Measurements from ENCODE around the gene PDPR. TPM values are rescaled to one million over a fixed set of nuclear protein-coding genes. Genes with fewer than 3 reads are reported as not detected.
A peak's percentile ranks its signal among the peaks of the same experiment; 100 is the strongest.
"Not testable (repeated sequence)": the region's sequence is repeated elsewhere in the genome, so short reads cannot be mapped to it uniquely, and the experiment has no call there.

The PDPR gene
- total RNA-seq, 1 experiment from 2014 or later: 9.4 TPM

DNA sequence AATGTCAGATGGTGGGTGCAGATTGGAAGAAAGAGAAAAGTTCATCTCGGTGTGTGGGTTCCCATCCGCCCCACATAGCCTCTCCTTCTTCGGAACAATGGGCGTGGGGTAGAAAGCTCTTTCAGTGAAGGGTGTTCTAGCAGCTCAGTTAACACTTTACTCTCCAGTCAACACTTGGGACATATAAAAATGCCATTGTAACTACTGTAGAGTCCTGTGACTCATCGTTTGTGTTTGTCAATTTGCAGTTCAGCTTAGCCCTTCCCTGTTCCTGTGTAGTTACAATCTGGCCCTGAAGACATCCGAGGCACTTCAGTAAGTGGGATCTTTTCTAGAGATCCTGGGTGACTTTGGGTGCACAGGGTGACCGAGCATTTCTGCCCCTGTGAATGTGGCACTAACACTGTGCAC lies 47.9 kb downstream of the PDPR start:
- Histone ChIP-seq H3K4me1 (ENCODE audit: insufficient read depth, low read length) (peaks cover 15% of the 10 kb centered on the region), H3K27ac (ENCODE audit: low read length) (peak overlapping the region; percentile 30), H2AFZ (ENCODE audit: low read length) (0 out of 2 replicates have a peak overlapping the region, but pooled peaks have one; percentile 19), H4K20me1 (ENCODE audit: low read length) (no peaks in the 10 kb centered on the region), H3K9me2 (replicated peaks; ENCODE audit: low read length) (no peaks in the 10 kb centered on the region), H3K79me2 (ENCODE audit: low read length) (no peaks in the 10 kb centered on the region), H3K4me3 (ENCODE audit: low read length) (peak overlapping the region; percentile 7; the same call in 1 of the 2 replicates), H3K36me3 (ENCODE audit: low read depth, low read length) (peaks cover 10% of the 10 kb centered on the region; the same call in 1 of the 2 replicates), H3K9me3 (ENCODE audit: low read length) (no peaks in the 10 kb centered on the region), H3K4me2 (ENCODE audit: low read length) (peak overlapping the region; percentile 54), H3K9ac (ENCODE audit: low read length) (no peak overlapping the region), H3F3A (ENCODE audit: low read length, unreplicated experiment) (no peaks in the 10 kb centered on the region), H3K27me3 (ENCODE audit: low read length) (no peaks in the 10 kb centered on the region)
- ChIA-PET CTCF (interaction anchor here (0.8 kb wide), 1 partner anchor 89 kb away, joined by 3 read pairs; no protein-coding TSS in a partner anchor), POLR2A (ENCODE audit: unreplicated experiment) (no interaction called here)
- peak; percentile 96 for ATAC-seq
- DNase-seq: peak; percentile 90
- no TSS peak for BruUV-seq (replicated peaks)
- intact Hi-C loops (cut with micrococcal nuclease): no loop called here
- TF ChIP-seq, protein P1, sequence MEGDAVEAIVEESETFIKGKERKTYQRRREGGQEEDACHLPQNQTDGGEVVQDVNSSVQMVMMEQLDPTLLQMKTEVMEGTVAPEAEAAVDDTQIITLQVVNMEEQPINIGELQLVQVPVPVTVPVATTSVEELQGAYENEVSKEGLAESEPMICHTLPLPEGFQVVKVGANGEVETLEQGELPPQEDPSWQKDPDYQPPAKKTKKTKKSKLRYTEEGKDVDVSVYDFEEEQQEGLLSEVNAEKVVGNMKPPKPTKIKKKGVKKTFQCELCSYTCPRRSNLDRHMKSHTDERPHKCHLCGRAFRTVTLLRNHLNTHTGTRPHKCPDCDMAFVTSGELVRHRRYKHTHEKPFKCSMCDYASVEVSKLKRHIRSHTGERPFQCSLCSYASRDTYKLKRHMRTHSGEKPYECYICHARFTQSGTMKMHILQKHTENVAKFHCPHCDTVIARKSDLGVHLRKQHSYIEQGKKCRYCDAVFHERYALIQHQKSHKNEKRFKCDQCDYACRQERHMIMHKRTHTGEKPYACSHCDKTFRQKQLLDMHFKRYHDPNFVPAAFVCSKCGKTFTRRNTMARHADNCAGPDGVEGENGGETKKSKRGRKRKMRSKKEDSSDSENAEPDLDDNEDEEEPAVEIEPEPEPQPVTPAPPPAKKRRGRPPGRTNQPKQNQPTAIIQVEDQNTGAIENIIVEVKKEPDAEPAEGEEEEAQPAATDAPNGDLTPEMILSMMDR (conservative IDR thresholded peaks at IDR 0.05; ENCODE audit: low read depth, low read length): no peak
- TF ChIP-seq EZH2 (IDR thresholded peaks at IDR 0.05; ENCODE audit: low read length, unreplicated experiment) (no peak), EZH2phosphoT487 (IDR thresholded peaks at IDR 0.05; ENCODE audit: borderline replicate concordance, low read length) (no peak)

DNA sequence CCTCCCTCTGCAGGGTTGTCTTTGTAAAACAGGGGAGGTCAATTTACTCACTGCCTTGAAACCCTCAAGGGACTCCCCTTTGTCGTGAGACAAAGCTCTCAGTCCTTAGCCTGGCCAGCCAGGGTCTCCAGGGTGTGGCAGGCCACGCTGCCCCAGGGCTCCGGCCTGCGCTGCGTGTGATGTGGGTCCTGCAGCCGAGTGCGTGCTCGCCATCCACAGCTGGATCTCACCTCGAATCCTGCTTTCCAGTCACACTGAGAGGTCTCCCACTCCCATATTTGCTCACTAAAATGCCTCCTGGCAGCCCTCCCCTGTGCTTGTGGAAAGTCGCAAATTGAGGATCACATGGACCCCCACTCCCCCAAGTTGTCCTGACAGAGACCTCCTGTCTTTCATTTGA lies 49.5 kb downstream of the PDPR start:
- no peak overlapping the region for H3K9ac ChIP-seq (ENCODE audit: low read length)
- POLR2A ChIA-PET (ENCODE audit: unreplicated experiment): no interaction called here
- H3K9me2 ChIP-seq (replicated peaks; ENCODE audit: low read length): no peaks in the 10 kb centered on the region
- H2AFZ ChIP-seq (ENCODE audit: low read length): no peak overlapping the region
- no peak for TF ChIP-seq EZH2phosphoT487 (IDR thresholded peaks at IDR 0.05; ENCODE audit: borderline replicate concordance, low read length)
- TF ChIP-seq, protein P1 (conservative IDR thresholded peaks at IDR 0.05; ENCODE audit: low read depth, low read length): no peak
- no peak for TF ChIP-seq EZH2 (IDR thresholded peaks at IDR 0.05; ENCODE audit: low read length, unreplicated experiment)
- H3K36me3 ChIP-seq (ENCODE audit: low read depth, low read length): peaks cover 7% of the 10 kb centered on the region; the same call in 1 of the 2 replicates
- no peaks in the 10 kb centered on the region for H4K20me1 ChIP-seq (ENCODE audit: low read length)
- peaks cover 15% of the 10 kb centered on the region for H3K4me1 ChIP-seq (ENCODE audit: insufficient read depth, low read length)
- H3K9me3 ChIP-seq (ENCODE audit: low read length): no peaks in the 10 kb centered on the region
- H3K4me3 ChIP-seq (ENCODE audit: low read length): no peak overlapping the region
- BruUV-seq (replicated peaks): no TSS peak
- DNase-seq (no peak), ATAC-seq (no peak)
- no peaks in the 10 kb centered on the region for H3F3A ChIP-seq (ENCODE audit: low read length, unreplicated experiment)
- intact Hi-C loops (cut with micrococcal nuclease): no loop called here
- H3K27me3 ChIP-seq (ENCODE audit: low read length): no peaks in the 10 kb centered on the region
- H3K4me2 ChIP-seq (ENCODE audit: low read length): no peak overlapping the region
- no peaks in the 10 kb centered on the region for H3K79me2 ChIP-seq (ENCODE audit: low read length)
- CTCF ChIA-PET: no interaction called here
- no peak overlapping the region for H3K27ac ChIP-seq (ENCODE audit: low read length)

DNA sequence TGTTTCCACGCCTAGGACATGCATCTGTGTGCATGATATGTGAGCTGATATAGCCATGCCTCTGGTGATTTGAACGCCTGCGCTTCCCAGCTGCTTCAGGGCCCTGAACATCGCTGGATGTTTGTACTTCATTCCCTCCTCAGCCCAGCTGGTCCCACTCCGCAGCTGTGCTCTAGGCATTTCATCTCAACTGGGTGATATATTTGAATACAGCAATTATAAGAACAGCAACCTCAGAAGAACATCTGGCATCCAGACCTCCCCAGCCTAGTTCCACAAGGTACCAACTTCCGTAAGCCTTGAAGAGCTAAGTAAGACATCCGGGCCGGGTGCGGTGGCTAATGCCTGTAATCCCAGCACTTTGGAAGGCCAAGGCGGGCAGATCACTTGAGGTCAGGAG lies 52.6 kb downstream of the PDPR start:
- H3K79me2 ChIP-seq (ENCODE audit: low read length); CTCF ChIA-PET; H3K9ac ChIP-seq (ENCODE audit: low read length); H3F3A ChIP-seq (ENCODE audit: low read length, unreplicated experiment); H3K9me3 ChIP-seq (ENCODE audit: low read length); H3K4me2 ChIP-seq (ENCODE audit: low read length); H4K20me1 ChIP-seq (ENCODE audit: low read length); DNase-seq; H3K27me3 ChIP-seq (ENCODE audit: low read length); H3K4me3 ChIP-seq (ENCODE audit: low read length); H3K27ac ChIP-seq (ENCODE audit: low read length); H3K9me2 ChIP-seq (replicated peaks; ENCODE audit: low read length); ATAC-seq; POLR2A ChIA-PET (ENCODE audit: unreplicated experiment); BruUV-seq (replicated peaks); H2AFZ ChIP-seq (ENCODE audit: low read length); H3K36me3 ChIP-seq (ENCODE audit: low read depth, low read length); intact Hi-C loops (cut with micrococcal nuclease): not testable (repeated sequence)
- H3K4me1 ChIP-seq (ENCODE audit: insufficient read depth, low read length): peaks cover 13% of the 10 kb centered on the region

DNA sequence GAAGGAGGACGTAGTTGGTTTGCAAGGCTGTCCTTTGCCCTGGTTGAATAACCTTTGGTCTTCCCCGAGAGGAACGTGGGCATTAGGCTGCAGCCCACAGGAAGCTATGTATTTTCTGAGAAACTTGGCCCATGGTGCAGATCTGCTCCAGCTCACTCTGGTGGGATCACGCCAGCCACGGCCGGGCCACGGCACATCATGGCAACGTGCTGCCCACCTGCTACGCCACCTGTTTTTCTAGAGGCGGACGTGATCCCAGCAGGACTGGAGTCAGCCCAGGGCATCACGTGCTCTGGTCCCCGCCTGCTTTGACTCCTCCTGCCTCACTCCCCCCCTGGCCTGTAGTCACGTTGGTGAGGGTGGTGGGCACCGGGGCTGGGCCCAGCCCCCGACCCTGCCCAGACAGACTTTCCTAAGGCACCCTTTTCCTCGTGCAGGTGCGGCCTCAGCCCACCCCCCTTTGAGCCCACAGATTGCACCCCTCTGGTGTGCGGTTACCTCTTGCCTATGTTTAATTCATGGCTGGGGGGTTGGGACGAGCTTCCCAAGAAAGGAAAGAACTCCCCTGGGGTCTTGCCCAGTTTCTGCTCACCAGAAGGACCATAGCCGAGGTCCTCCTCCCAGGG lies 59.2 kb downstream of the PDPR start, which contains the start of gene CLEC18C:
Gene CLEC18C, plus strand, starts transcription at position 576 of the 626 bp plus-strand sequence. CDS start 492 bp downstream, outside the sequence.
- CTCF ChIA-PET, ATAC-seq: not testable (repeated sequence)

DNA sequence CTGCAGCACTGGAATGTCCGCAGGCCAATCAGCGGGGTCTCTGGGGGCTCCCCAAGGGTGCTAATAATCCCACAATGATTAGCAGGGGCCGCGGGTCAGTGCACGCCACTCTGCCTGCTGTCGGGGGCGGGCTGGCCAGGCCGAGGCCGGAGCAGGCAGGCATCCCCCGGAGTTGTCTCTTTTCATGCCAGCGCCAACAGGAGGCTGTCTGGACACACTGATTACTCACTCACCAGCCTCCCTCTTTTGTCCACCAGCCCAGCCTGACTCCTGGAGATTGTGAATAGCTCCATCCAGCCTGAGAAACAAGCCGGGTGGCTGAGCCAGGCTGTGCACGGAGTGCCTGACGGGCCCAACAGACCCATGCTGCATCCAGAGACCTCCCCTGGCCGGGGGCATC lies 59.8 kb downstream of the PDPR start:
- POLR2A ChIA-PET (ENCODE audit: unreplicated experiment); DNase-seq; H3K4me1 ChIP-seq (ENCODE audit: insufficient read depth, low read length); H3K27ac ChIP-seq (ENCODE audit: low read length); H3K36me3 ChIP-seq (ENCODE audit: low read depth, low read length); H2AFZ ChIP-seq (ENCODE audit: low read length); H3K4me3 ChIP-seq (ENCODE audit: low read length); H4K20me1 ChIP-seq (ENCODE audit: low read length); H3K9ac ChIP-seq (ENCODE audit: low read length); CTCF ChIA-PET; H3K4me2 ChIP-seq (ENCODE audit: low read length); H3K9me3 ChIP-seq (ENCODE audit: low read length); intact Hi-C loops (cut with micrococcal nuclease); H3F3A ChIP-seq (ENCODE audit: low read length, unreplicated experiment); H3K9me2 ChIP-seq (replicated peaks; ENCODE audit: low read length); H3K27me3 ChIP-seq (ENCODE audit: low read length); BruUV-seq (replicated peaks); H3K79me2 ChIP-seq (ENCODE audit: low read length): not testable (repeated sequence)
- ATAC-seq: peak; percentile 71

More for the DNA sequence above, 59.2 kb downstream of the PDPR start, which contains the start of gene CLEC18C:
- BruUV-seq (replicated peaks); H3K27me3 ChIP-seq (ENCODE audit: low read length); H4K20me1 ChIP-seq (ENCODE audit: low read length); DNase-seq; H2AFZ ChIP-seq (ENCODE audit: low read length); H3K27ac ChIP-seq (ENCODE audit: low read length); H3K4me3 ChIP-seq (ENCODE audit: low read length); H3K79me2 ChIP-seq (ENCODE audit: low read length); H3K9ac ChIP-seq (ENCODE audit: low read length); H3K36me3 ChIP-seq (ENCODE audit: low read depth, low read length); H3K9me3 ChIP-seq (ENCODE audit: low read length); H3K9me2 ChIP-seq (replicated peaks; ENCODE audit: low read length); H3K4me1 ChIP-seq (ENCODE audit: insufficient read depth, low read length); intact Hi-C loops (cut with micrococcal nuclease); POLR2A ChIA-PET (ENCODE audit: unreplicated experiment); H3F3A ChIP-seq (ENCODE audit: low read length, unreplicated experiment); H3K4me2 ChIP-seq (ENCODE audit: low read length): not testable (repeated sequence)

All from PC-3 (cell line).